HG03432 (cell line): Measurements from ENCODE around the gene CAPN15.
"Not testable (repeated sequence)": the region's sequence is repeated elsewhere in the genome, so short reads cannot be mapped to it uniquely, and the experiment has no call there.

Experiments
- ATAC-seq: cut with Tn5 transposase; IDR thresholded peaks from one replicate; pipeline ENCODE4 v1.9.1; 2021; ENCODE audit warnings: mild to moderate bottlenecking, moderate library complexity; ENCODE audit not compliant: unreplicated experiment

CAPN15 gene

DNA sequence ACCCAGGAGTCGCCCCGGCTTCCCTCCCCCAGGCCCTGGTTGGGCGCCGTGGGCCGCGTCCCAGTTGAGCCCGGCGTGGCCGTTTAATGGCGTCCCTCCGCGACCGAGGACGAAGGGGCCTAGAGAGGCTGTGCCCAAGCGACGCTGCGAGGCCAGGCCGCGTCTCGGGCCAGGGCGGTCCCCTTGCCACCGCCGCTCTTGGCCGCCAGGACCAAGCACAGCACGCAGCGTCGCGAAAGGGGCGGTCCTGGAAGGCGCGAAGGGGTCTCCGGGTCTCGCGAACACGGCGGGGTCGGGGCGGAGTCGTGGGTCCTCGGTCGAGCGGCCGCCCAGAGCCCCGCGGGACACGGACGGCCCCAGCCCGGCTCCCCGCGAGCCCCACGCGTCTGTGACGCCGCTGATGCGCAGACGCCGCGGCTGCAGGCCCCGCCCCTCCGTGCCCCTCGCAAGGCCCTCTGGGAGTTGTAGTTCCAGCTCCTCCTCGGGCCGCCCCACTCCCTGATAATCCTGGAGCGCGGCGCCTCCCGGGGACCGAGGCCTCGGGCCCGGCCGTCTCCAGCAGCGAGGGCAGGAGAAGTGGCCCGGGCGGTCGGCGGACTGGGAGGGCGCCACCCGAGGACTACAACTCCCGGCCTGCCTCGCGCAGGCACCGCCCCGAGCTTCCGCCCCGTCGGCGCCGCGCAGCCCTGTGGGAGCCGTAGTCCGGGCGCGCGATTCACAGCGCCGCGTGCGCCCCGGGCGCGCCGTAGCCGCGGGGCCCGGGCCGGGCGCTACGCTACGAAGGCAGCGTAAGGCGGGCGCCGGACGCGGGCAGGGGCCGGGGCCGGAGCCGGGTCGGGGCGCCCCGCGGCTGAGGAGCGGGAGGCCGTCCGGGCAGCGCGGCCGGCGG is at the start of gene CAPN15:
Gene CAPN15 (plus strand): TSS at position 698 of the 889 bp plus-strand sequence. CDS start 19,127 bp downstream, outside the sequence.
- ATAC-seq, result peak; percentile 66

DNA sequence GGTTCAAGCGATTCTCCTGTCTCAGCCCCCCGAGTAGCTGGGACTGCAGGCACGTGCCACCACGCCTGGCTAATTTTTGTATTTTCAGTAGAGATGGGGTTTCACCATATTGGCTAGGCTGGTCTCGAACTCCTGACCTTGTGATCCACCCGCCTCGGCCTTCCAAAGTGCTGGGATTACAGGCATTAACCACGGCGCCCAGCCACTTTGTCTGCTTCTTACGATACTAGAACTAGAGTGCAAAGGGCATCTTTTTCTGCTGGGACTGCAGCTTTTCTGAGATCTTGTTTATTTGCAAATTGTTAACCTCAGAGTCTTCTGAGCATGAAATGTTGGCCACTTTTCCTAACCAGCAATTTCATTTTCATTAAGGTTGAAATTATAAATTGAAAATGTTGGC is 49.2 kb upstream of the CAPN15 start:
- not testable (repeated sequence) for ATAC-seq

- no peak for ATAC-seq
These were observed 44.9 kb upstream of the CAPN15 start for GRCh38 chr16:482468-483185.

- no peak for ATAC-seq
These were observed 44.0 kb upstream of the CAPN15 start for GRCh38 chr16:483341-484075.

DNA sequence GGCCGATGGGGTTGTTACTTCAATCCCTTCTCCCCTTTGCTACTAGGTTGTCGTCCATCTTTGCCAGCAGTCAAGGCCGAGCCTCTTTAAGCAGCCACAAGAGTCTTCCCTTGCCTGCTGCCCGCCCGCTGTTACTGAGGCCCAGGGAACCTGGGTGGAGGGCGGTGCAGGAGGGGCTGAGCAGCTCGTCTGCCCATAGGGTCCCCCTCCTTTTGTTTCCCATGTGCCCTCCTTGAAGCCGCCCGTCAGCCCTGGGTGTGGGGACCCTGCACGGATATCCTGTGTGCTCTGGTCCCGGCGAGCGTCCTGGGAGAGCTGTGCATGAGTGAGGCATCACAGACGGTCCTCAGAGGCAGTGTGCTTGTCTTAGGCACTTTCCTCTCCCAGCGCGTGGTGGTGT is 37.9 kb upstream of the CAPN15 start:
- no peak for ATAC-seq

GRCh38 chr16:490768-491167 is 36.7 kb upstream of the CAPN15 start:
- no peak for ATAC-seq

- ATAC-seq, result no peak
These were observed 36.1 kb upstream of the CAPN15 start for GRCh38 chr16:491220-491919.

DNA sequence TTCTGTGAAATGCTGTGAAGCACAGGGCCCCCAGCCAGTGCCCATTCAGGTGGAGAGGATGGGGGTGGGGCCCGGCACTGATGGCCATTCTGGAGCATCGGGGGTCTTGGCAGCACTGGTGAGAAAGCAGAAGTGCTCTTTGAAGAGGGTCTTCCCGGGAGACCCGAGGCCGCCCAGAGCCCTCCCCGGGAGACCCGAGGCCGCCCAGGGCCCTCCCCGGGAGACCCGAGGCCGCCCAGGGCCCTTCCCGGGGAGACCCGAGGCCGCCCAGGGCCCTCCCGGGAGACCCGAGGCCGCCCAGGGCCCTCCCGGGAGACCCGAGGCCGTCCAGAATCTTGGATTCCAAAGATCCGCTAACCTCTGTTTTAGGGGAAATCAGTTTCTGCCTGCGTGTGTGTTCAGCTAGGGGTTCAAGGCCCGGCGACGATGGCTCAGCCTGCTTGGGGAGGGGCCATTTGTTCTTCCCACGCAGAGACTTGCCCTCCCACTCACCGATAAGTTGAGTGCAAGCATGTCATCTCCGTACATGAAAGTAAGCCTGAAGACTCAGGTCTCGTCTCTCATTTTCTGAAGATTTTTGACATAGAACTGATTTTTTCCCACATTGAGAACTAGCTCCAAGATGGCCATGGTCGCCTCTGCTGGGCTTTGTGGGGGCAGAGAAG is 35.2 kb upstream of the CAPN15 start:
- no peak for ATAC-seq

- not testable (repeated sequence) for ATAC-seq
These were observed 32.8 kb upstream of the CAPN15 start for GRCh38 chr16:494676-495075.

- no peak for ATAC-seq
These were observed 32.3 kb upstream of the CAPN15 start for GRCh38 chr16:495127-495748.

GRCh38 chr16:496097-496886 is 31.2 kb upstream of the CAPN15 start:
- ATAC-seq, result no peak

- no peak for ATAC-seq
These were observed 30.3 kb upstream of the CAPN15 start for GRCh38 chr16:497258-497657.

DNA sequence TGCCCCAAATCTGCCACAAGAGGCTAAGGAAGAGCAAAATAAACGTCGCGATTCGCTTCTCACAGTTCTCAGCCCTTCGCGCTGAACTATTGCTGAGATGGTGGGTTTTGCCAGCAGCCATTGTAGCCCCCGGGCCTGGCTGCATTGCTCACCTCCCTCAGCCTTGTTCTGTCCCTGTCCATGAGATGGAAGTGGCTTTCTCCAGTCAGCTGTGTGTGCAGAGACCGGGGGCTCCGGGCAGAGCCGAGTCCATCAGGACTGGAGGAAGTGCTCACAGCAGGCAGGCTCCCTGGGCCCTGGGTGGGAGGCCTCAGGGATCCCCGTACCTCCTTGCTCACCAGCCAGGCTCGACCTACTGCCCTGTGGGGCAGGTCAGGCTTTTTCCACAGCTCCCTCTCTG is 27.6 kb upstream of the CAPN15 start:
- ATAC-seq, result no peak

DNA sequence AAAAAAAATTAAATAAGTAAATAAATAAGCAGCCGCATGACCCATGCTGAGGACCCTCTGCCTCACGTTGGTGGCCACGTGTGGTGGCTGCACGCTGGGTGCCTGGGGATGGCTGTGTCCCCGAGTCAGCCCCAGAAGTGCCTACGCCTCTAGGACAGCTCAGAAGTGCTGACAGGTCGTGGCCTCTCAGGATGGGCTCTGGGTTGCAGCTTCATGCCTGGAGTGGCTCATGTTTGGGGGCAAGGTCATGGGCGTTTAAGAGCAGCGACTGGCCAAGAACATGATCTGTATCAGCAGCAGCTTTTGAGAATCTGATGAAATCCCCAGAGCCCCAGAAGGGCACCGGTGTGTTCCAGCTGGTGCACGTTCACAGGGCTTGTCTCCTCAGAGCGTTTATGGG is 26.8 kb upstream of the CAPN15 start:
- ATAC-seq, result no peak

GRCh38 chr16:502179-502943 is 25.2 kb upstream of the CAPN15 start:
- ATAC-seq, result no peak

GRCh38 chr16:503150-504071 is 24.1 kb upstream of the CAPN15 start:
- ATAC-seq, result no peak
